GM19099 (cell line): ENCODE results near the gene APOM.

Experiments
- POLR2A ChIP-seq: IDR thresholded peaks from 3 replicates; pipeline ENCODE4 v1.6.1; 2011; ENCODE audit warnings: low read depth; ENCODE audit not compliant: insufficient read length; ENCODE audit errors: extremely low read depth

Gene APOM

GRCh38 chr6:31661262-31662123, 5.8 kb downstream of the APOM start:
- TF ChIP-seq POLR2A, result no peak

GRCh38 chr6:31662124-31662723, 6.5 kb downstream of the APOM start:
- peak; percentile 27 for TF ChIP-seq POLR2A

- TF ChIP-seq POLR2A, result no peak
Observed at GRCh38 chr6:31663126-31663960, 7.6 kb downstream of the APOM start.

DNA sequence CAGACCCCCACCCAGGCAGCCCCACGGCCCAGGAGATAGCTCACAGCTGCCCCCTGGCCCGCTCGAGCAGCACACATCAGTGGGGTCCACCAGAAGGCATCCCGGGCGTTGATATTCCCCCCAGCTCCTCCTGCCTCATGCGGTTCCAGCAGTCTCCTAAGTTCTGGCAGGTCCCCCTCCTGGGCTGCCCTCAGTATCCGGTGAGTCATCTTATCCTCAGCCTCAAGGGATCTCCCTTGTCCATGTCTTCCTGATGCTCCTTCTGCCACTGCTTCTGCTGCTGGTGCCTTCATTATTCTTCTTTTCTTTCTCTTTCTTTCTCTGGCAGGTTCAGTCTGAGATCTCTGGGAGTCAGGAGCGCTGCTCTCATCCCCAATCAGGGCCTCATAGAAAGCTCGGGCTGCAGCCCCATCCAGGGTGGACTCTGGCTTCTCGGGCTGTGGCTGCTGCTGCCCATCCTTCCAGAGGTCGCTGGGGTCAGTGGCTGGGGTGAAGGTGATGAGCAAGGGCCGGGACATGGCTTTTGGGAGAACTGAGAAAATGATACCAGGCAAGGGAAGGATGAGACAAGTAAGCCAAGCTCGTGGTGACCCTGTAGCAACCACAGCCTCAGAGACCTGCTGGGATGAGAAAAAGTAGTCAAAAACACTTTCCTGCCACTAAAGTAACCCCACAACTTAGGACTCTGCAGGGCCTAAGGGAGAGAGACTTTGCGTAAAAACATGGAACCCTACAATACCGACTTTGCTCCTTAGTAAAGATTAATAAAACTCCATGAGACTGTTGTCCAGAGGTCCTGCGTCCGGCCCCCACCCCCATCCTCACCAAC, 8.5 kb downstream of the APOM start:
- TF ChIP-seq POLR2A, result no peak

GRCh38 chr6:31664790-31665500, 9.3 kb downstream of the APOM start, which contains the start of gene GPANK1:
Gene GPANK1 (minus strand): TSS chr6:31664997. CDS start chr6:31664478, 519 bp downstream.
- peak; percentile 43 for TF ChIP-seq POLR2A

- peak; percentile 90 for TF ChIP-seq POLR2A
Observed at GRCh38 chr6:31665501-31666336, 10.0 kb downstream of the APOM start, which contains the start of gene CSNK2B. Gene CSNK2B (plus strand): TSS chr6:31666080. CDS start chr6:31666832, 752 bp downstream.

DNA sequence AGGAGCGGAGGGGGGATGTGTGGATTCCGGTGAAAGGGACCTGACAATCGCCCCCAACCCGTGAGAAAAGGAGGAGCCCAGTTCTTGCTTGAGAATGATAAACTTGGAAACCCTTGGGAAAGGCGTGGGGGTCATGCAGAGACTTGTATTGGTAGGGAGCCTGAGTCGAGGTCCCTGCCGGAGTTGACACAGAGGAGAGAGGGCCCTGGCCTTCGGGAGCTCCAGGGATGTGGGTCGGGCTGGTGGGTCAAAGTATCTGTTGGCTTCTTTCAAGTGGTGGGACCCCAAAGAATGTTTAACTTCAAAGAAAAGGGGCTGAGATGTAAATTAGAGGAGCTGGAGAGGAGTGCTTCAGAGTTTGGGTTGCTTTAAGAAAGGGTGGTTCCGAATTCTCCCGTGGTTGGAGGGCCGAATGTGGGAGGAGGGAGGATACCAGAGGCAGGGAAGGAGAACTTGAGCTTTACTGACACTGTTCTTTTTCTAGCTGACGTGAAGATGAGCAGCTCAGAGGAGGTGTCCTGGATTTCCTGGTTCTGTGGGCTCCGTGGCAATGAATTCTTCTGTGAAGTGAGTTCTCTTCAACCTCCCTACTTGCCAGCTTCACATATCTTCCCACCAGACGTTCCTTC, 10.8 kb downstream of the APOM start:
- no peak for TF ChIP-seq POLR2A

GRCh38 chr6:31669676-31670075, 14.0 kb downstream of the APOM start, which contains the start of gene LY6G5B:
Gene LY6G5B (plus strand): TSS chr6:31669976. CDS start chr6:31670951, 975 bp downstream.
- TF ChIP-seq POLR2A, result no peak

- TF ChIP-seq POLR2A, result no peak
Observed at GRCh38 chr6:31676322-31676903, 20.7 kb downstream of the APOM start.

- TF ChIP-seq POLR2A, result no peak
Observed at GRCh38 chr6:31676904-31677303, 21.2 kb downstream of the APOM start.

DNA sequence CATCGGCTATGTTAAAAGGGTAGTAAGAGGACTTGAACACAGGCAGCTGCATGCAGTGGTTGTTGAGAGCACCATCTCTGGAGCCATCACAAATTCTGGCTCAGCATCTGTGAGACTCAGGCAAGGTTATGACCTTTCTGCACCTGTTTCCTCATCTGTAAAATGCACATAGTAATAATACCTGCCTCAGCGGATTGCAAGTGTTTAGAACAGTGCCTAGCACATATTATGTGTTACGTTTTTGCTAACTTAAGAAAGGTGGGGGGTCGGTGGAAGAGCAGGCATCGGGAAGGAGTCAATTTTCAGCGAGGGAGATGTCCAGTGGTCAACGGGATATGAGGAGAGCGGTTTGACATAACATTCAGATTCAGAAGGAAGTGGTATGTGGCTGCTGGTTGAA, 22.3 kb downstream of the APOM start:
- no peak for TF ChIP-seq POLR2A
